GM18907 (cell line): Measurements from ENCODE around the gene KLF5.
A peak's percentile ranks its signal among the peaks of the same experiment; 100 is the strongest.

Source experiments
- ATAC-seq: cut with Tn5 transposase; IDR thresholded peaks from one replicate; pipeline ENCODE4 v1.9.1; 2021; ENCODE audit warnings: mild to moderate bottlenecking, moderate library complexity; ENCODE audit not compliant: unreplicated experiment

Gene KLF5

DNA sequence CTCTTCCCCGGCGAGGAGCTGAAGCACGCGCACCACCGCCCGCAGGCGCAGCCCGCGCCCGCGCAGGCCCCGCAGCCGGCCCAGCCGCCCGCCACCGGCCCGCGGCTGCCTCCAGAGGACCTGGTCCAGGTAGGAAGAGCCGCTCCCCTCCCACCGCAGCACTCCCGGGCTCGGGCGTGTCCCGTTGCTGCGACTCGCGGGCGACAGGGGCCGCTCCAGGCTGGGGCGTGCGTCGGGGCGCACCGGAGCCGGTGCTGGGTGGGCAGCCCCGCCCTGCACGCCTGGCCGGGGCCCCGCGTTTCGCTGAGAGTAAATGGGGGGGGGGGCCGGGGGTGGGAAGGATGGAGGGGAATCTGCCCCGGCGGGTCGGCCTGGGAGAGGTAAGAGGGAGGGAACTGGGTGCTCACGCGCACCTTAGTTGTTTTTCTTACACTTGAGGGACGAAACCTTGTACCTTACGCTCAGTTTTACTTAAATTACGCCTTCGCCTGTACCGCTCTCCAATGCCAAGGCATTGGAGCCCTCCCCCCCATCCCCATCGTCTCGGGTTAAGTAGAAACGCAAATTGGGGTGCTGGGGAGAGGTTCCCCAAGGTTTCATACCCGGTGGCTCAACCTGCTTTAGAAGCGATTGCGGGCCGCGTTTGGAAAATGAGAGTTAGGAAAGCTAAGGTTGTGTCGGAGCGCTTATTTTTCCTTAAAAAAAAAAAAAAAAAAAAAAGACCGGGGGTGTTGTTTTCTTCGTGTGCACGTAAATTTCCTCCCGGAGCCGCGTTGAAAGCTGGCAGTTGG is 850 bp downstream of the KLF5 start:
- peak; percentile 47 for ATAC-seq

DNA sequence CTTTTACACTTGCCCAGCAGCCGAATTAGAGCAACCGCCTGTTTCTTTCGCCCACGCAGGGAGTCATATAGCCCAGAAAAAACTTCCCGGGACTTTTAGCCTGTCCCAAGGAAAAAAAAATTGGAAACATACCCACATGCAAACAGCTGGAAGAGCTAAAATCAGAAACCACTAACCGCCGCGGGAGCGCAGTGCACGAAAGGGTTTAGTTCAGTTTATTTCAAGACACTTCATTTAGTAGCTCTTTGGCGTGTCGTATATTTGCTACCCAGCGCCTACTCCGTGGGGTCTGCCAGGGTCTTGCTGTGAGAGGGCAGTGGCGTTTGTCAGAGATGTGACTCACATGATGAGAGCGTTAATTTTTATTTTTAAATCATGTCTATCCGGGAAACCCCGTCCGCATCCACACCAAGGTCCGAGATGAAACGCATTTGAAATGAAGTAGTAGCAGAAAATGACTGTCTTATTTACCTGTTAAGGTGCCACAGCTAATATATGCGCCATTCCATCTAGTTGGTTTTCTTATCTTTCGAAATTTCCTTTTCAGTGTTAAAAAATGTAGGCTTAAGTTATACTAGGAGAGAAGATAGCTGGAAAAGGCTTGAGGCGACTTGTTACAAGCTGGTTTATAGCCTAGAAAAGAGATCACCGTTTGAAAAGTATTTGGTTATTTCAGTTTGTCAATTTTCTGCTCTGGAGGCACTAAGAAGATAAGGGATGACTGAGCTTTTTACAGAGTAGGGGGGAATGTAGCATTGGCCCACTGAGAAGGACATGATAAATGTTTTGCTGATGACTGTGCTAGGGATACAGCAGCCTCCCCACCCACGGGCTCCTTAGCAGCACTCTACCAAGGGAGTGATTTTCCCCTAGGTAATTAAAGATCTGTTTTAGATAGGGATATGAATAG is 1.7 kb downstream of the KLF5 start:
- ATAC-seq = no peak

DNA sequence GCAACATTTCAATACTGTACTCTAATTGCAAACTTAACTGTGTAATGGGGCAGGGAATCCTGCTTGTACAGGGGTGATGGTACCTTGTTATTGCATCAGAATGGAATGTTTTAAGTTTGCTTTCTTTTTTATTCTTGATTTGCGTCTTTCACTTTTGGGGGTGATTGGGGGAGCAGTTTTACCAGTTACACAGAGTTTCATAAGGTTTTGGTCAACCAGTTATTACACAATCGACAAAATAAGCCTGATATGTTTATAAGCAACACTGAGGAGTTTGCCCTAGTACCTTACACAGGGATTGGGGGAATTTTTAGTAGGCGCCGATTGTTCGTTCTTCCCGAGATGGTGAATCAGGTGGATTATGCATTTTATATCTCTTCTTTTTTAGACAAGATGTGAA is 2.7 kb downstream of the KLF5 start:
- ATAC-seq = no peak

DNA sequence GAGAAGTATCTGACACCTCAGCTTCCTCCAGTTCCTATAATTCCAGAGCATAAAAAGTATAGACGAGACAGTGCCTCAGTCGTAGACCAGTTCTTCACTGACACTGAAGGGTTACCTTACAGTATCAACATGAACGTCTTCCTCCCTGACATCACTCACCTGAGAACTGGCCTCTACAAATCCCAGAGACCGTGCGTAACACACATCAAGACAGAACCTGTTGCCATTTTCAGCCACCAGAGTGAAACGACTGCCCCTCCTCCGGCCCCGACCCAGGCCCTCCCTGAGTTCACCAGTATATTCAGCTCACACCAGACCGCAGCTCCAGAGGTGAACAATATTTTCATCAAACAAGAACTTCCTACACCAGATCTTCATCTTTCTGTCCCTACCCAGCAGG is 3.1 kb downstream of the KLF5 start:
- no peak for ATAC-seq

DNA sequence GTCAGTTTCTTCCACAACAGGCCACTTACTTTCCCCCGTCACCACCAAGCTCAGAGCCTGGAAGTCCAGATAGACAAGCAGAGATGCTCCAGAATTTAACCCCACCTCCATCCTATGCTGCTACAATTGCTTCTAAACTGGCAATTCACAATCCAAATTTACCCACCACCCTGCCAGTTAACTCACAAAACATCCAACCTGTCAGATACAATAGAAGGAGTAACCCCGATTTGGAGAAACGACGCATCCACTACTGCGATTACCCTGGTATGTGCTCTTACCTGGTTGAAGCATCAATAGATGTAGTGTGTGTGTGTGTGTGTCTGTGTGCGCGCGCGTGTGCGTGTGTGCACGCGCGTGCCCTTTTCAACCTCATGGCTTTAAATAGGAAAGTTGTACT is 3.7 kb downstream of the KLF5 start:
- ATAC-seq = no peak

DNA sequence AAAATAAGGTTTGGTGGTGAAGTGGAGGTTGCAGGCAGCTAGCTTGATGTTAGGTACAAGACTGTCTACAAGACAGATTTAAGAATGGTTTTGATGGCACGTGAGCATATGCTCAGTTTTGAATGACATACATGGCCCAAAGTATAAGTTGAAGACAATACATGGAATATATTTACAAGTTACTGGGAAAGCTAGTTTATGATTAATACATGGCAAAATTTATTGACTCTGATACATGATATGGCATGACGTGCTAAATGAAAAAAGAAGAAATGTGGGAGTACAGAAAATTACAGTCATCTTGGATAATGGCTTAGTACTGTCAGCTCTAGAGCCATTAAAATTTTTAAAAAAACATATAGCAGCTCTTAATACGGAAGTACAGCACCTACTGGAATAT is 4.4 kb downstream of the KLF5 start:
- no peak for ATAC-seq

DNA sequence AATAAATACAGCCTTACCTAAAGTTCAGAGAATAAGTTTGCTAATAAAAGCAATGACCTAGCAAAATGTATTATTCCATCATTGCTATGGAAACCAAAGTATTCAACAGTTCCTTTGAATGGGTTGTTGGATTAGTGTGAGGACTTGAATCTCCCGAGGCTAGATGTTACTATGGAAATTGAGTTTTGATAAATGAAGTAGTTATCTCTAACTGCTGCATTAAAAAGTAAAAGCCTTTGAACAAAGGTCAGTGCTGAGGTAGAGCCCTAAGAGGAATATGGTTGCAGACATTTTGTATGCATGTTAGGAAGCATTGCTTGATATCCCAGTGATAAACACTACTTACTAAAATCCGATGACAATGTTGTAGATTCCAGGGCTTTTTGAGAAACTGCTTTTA is 6.2 kb downstream of the KLF5 start:
- no peak for ATAC-seq

DNA sequence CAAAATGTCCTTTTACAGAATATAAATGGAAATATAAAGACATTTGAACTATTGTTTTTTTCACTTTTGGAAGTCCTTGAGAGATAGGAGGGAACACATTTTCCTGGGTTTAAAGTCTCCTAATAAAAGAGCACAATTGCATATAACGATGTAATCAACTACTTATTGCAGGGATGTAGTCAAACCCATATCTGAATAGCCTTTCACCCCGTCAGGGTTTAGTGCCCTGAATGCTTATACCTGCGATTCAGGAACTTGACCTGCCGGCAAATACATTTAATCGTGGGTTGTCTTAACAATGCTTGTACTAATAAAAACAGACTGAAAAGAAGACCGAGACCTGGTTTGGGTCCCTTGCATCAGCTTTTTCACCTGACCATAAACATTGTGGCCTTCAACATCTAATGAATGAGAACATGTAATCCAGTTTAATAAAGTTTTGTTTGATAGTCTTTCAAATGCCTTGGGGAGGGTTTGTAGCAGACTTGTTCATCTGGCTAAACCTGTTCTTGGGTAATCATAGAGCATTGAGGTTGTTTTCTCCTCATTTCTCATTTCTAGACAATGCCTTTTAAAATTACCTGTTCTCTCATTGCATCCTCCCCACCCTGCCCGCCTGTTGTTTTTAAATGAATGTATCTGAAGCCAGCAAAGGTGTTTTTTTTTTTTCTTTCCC is 7.0 kb downstream of the KLF5 start:
- ATAC-seq = no peak

DNA sequence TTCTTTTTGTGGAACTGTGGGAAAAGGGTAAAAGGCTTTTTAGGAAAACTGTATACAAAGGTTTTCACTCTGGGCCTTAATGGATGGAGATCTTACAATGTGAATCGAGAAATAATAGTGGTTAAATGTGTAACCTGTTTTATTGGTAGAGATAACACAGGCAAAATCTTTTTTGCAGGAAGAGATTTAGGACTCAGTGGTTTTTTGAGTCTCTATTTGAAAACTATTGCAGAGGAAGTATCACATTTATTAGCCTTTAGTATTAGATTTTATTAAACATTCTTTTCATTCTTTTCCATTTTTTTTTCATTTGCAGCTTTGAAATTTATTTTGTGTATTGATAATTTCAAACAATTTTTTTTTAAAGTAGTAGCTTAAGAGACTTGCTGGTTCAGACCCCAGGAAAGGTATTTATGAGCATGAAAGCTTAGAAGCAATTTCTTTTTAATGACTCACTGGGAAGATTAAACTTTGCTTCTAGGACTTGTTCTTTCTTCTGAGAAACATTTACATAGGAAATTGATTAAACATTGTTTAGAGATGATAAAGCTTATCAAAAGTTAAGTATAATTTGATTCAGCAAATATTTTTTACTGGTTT is 10.5 kb downstream of the KLF5 start:
- no peak for ATAC-seq

DNA sequence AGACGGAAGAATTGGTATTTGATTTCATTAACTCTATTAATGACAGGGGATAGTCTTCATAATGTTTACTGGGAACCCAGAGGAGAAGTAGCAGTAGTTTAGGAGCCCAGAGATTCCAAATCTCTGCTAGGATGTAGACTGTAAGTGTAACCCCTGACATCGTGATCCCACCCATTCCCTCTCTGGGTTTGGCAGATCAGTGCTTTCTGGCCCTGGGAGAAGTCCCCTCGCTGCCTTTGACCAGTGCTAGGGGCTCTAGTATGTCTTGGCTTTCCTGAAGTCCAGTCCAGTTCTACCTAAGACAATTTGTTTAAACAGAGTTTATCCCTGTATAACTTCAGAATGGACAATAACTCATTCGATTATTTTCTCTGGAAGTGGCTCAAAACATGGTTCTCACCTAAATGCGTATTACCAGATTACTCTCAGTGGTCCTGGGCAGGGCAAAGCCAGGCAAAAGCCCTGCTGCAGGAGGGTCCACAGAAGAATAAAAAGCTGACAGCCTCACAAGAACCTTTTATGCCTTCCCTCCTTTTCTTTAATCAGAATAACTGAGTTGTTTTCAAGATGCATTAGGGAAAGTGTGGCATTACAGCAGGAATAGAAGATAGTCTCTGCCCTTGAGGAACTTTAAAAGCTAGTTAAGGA is 11.8 kb downstream of the KLF5 start:
- no peak for ATAC-seq

DNA sequence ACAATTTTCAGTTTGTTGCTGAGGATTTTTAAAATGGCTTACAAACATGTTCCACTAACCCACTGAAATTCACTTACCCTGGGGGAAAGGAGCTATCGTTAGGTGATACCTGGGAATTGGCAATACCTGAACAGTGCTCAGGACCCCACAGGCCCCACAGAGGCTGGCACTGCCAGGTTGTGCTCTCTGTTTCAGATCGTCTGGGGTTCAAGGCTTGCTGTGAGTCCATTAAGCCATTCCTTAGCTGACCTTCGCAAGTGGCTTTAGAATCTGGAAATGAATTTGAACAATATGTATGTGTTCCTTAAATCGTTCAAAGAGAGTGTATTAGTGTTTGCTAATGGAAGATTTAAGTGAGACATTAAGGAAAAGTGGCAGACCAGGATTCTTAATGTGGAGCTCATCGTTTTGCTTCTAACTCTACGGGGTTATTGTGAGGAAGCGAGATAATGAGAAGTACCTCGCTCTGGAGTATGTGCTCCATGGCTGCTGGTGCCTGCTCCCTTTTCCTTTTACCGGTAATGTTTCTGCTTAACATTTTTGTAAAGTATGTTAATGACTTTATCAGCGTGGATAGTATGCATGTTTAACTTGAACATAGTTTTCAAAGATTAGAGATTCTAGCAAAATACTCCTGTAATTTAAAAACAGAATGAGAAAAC is 13.6 kb downstream of the KLF5 start:
- no peak for ATAC-seq

DNA sequence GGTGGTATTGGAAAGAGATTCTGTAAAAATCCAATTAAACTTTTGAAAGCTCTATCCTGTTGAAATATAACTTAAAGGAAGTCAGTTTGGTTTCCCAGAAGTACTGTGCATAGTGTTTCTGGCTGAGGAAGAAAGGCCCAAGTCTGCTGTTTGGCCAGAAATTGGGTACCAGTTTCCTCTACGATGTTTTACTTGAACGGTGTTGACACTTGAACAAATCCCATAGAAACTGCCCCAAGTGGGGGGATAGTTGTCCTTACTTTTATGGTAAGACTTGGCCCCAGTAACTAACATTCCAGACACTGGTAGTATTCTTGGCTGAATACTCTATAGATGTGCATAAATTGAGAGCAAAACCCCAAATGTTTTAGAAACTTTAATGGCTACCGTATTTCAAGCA is 14.2 kb downstream of the KLF5 start:
- no peak for ATAC-seq

DNA sequence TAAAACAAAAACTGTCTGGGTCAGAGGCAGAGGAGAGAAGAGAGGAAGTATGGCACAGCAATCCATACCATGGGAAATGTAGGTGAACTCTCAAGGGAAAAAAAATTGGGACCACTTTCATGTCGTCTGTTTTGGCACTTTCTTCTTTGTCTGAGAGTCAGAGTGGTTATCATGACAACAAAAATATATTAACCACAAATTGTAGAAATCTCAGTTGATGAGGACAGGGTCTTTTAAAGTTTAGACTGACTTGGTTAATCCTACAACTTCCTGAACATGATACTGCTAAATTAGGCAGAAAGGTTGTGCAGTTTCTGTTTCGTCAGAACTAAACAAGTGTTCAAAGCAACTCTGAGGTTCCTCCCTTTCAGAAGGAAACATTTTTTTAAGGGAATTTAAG is 15.2 kb downstream of the KLF5 start:
- peak; percentile 75 for ATAC-seq

DNA sequence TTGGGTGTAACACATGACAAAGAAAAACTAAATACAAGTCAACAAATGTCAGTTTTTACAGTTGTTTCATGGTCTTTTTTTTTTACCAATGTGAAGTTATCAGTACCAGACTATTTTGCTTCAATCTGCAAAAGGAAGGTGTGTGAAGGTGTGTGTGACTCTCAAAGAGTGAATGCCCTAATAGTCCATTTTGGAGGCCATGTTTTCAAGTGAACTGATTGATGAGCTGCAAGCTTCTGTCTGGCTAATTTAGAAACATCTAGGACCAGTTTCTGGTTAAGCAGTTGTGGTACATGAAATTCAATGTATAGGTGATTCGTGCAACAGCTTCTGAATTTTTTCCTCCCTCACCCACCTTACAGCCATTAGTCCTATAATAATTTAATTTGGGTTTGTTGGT is 16.1 kb downstream of the KLF5 start:
- no peak for ATAC-seq

DNA sequence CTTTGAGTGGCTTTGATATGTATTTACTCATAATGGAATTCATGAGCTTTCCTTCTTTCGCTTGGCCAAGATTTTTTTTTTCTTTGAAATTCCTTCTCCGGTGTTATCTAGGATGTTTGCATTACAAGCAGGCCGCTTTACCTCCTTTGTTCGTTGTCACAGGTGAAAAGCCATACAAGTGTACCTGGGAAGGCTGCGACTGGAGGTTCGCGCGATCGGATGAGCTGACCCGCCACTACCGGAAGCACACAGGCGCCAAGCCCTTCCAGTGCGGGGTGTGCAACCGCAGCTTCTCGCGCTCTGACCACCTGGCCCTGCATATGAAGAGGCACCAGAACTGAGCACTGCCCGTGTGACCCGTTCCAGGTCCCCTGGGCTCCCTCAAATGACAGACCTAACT is 16.7 kb downstream of the KLF5 start:
- ATAC-seq = no peak

DNA sequence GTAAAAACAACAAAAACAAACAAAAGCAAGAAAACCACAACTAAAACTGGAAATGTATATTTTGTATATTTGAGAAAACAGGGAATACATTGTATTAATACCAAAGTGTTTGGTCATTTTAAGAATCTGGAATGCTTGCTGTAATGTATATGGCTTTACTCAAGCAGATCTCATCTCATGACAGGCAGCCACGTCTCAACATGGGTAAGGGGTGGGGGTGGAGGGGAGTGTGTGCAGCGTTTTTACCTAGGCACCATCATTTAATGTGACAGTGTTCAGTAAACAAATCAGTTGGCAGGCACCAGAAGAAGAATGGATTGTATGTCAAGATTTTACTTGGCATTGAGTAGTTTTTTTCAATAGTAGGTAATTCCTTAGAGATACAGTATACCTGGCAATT is 17.1 kb downstream of the KLF5 start:
- ATAC-seq = no peak

DNA sequence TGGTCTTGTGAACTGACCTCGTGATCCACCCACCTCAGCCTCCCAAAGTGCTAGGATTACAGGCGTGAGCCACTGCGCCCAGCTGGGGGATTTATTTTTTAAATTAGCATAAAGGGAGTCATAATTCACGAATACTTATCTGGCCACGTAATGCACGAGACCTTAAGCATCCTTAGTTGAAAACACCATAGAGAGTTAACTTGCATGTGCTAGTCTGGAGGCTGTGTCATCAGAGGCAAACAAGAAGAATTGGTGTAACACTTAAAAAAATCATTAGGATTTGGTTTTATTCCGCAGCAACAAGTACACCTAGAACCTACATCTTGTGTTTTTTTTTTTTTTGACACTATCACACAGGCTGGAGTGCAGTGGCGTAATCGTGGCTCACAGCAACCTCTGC is 19.1 kb downstream of the KLF5 start:
- no peak for ATAC-seq

DNA sequence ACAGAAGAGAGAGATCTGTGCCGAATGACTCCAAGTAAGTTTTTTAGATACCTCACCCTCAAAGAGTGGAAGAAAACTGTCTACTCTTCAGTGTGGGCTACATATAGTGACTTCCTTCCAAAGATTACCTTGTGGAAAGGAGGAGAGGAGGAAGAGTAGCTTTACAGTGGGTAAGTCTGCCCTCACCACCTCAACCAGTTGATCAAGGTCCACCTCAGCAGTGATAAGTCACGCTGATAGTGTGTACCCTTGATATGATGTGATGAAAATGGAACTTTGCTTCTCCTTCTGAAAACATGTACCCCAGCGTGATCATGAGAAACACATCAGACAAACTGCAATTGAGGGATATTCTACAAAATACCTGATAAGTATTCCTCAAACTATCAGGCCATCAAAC is 20.6 kb downstream of the KLF5 start:
- ATAC-seq = no peak

DNA sequence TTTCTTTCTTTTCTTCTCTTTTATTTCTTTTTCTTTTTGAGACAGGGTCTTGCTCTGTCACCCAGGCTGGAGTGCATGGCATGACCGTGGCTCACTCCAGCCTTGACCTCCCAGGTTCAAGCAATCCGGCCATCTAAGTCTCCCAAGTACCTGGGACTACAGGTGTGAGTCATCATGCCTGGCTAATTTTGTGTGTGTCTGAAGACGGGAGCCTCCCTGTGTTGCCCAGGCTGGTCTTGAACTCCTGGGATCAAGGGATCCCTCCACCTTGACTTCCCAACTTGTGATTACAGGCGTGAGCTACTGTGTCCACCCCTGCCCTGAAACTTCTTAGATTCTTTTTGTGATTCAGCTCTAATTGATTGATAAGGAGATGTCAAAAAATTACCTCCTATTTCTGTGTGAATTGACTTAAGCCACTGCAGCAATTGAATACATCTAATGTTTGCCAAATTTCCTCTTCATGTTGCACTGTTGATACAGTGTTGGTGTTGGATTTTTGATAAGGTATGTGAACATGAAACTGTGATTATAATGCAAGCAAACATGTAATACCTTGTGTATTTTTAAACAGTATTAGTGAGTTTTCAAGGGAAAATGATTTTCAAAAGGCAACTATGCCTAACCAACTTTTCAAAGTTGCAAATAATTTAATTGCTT is 22.6 kb downstream of the KLF5 start:
- ATAC-seq = no peak

DNA sequence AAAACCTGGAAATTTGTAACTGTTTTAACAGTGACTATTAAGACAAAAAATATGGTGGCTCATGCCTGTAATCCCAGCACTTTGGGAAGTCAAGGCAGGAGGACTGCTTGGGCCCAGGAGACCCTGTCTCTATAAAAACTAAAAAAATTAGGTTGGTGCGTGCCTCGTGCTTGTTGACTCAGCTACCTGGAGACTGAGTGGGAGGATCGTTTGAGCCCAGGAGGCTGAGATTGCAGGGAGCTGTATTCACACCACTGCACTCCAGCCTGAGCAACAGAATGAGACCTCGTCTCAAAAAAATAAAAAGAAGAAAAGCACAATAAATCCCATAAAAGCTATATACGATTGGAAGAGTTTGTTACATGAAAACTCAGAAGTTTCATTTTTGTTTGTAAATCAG is 23.7 kb downstream of the KLF5 start:
- ATAC-seq = no peak
